H1 (cell line): Measurements from ENCODE around the gene ZBTB45. TPM values are rescaled to one million over a fixed set of nuclear protein-coding genes. Genes with fewer than 3 reads are reported as not detected.
"Not testable (repeated sequence)": the region's sequence is repeated elsewhere in the genome, so short reads cannot be mapped to it uniquely, and the experiment has no call there.

Source experiments
- CTCF ChIA-PET: fragments of 300-600 bp; sonication (Branson Sonifier 250); formaldehyde crosslinking; loops from one replicate; lab custom pipeline; 2021; ENCODE audit not compliant: partially characterized antibody; lab: Charles Lee
- POLR2A ChIA-PET: fragments of 300-600 bp; sonication (Branson Sonifier 250); formaldehyde crosslinking; loops from one replicate; lab custom pipeline; 2021; ENCODE audit warnings: inconsistent platforms; ENCODE audit not compliant: partially characterized antibody; lab: Charles Lee
- DNase-seq, 2 experiments: peaks; one replicate each; pipeline versions ENCODE4 v3.0.0 to v3.0.0-alpha.2; 2010 to 2022; ENCODE audit warnings: low spot score in 2 of 2, low read depth in 1 of 2, mixed read lengths in 1 of 2
- FAIRE-seq: peaks from 2 replicates; lab custom pipeline; 2011; peaks lifted over from hg19 to GRCh38; lab: Jason Lieb, UNC
- H2AFZ ChIP-seq: 2 replicates; pipeline ENCODE4 v1.8.1; 2012; ENCODE audit warnings: low read length, inconsistent platforms
- H2AK5ac ChIP-seq: 2 replicates; pipeline ENCODE4 v1.6.1; 2013; ENCODE audit warnings: low read depth, low read length
- H2BK120ac ChIP-seq: replicated peaks from 2 replicates; pipeline ENCODE3; 2013; ENCODE audit warnings: low read depth, low read length, inconsistent platforms
- H2BK12ac ChIP-seq: 2 replicates; pipeline ENCODE4 v1.6.1; 2013; ENCODE audit warnings: low read depth, low read length
- H2BK15ac ChIP-seq: 2 replicates; pipeline ENCODE4 v1.6.1; 2013; ENCODE audit warnings: low read length
- H2BK20ac ChIP-seq: 2 replicates; pipeline ENCODE4 v1.6.1; 2013; ENCODE audit warnings: low read length
- H2BK5ac ChIP-seq: 2 replicates; pipeline ENCODE4 v1.6.1; 2013; ENCODE audit warnings: low read depth, low read length
- H3K14ac ChIP-seq: 2 replicates; pipeline ENCODE4 v1.6.1; 2013; ENCODE audit warnings: inconsistent platforms; ENCODE audit not compliant: insufficient read length
- H3K18ac ChIP-seq: 2 replicates; pipeline ENCODE4 v1.6.1; 2013; ENCODE audit warnings: low read length; ENCODE audit errors: extremely low read depth
- H3K23ac ChIP-seq: 2 replicates; pipeline ENCODE4 v1.6.1; 2013; ENCODE audit warnings: inconsistent platforms; ENCODE audit not compliant: insufficient read length
- H3K23me2 ChIP-seq: 2 replicates; pipeline ENCODE4 v1.6.1; 2013; ENCODE audit warnings: low read depth, low read length
- H3K27ac ChIP-seq: 2 replicates; pipeline ENCODE4 v1.6.1; 2011; ENCODE audit warnings: low read depth, low read length, inconsistent platforms
- H3K27me3 ChIP-seq, 4 experiments: replicated peaks in 1 of 4; 1 replicate in 1 of 4; 2 replicates in 3 of 4; pipeline versions ENCODE4 v1.6.1 to v1.8.1; 2011 to 2013; ENCODE audit warnings: low read length in 3 of 4, mild to moderate bottlenecking in 3 of 4, inconsistent platforms in 2 of 4, mixed read lengths in 2 of 4, moderate library complexity in 1 of 4; ENCODE audit not compliant: control insufficient read depth in 3 of 4, insufficient read depth in 3 of 4; ENCODE audit errors: extremely low read depth in 1 of 4
- H3K36me3 ChIP-seq, 4 experiments: 2 replicates each; pipeline versions ENCODE4 v1.6.1 to v1.8.1; 2011 to 2013; ENCODE audit warnings: mild to moderate bottlenecking in 4 of 4, low read length in 3 of 4, moderate library complexity in 2 of 4, control low read depth in 1 of 4, inconsistent platforms in 1 of 4; ENCODE audit not compliant: insufficient read depth in 4 of 4, control insufficient read depth in 2 of 4
- H3K4ac ChIP-seq: replicated peaks from 2 replicates; pipeline ENCODE3; 2013; ENCODE audit warnings: low read length, low read depth, mixed read lengths, inconsistent platforms; ENCODE audit not compliant: insufficient read length
- H3K4me1 ChIP-seq, 4 experiments: replicated peaks in 1 of 4; 1 replicate in 1 of 4; 2 replicates in 3 of 4; pipeline versions ENCODE4 v1.6.1 to v1.8.1; 2011 to 2013; ENCODE audit warnings: low read length in 3 of 4, inconsistent platforms in 2 of 4, mixed read lengths in 1 of 4; ENCODE audit not compliant: insufficient read depth in 4 of 4, control insufficient read depth in 3 of 4
- H3K4me2 ChIP-seq, 2 experiments: 2 replicates each; pipeline versions ENCODE4 v1.6.1 to v1.8.1; 2011 to 2013; ENCODE audit warnings: low read depth in 2 of 2, low read length in 2 of 2, control low read depth in 1 of 2, inconsistent platforms in 1 of 2, mild to moderate bottlenecking in 1 of 2; ENCODE audit not compliant: insufficient read depth in 1 of 2
- H3K4me3 ChIP-seq, 4 experiments: fragments of 200-600, 300-600 bp in 1 of 4; sonication (generic), shearing (Covaris generic), sonication (Bioruptor Twin) in 1 of 4; 2 replicates each; pipeline versions ENCODE4 v1.5.1 to v1.8.1; 2011 to 2016; ENCODE audit warnings: low read length in 4 of 4, low read depth in 3 of 4, control low read depth in 2 of 4, inconsistent platforms in 2 of 4, mild to moderate bottlenecking in 2 of 4, mixed read lengths in 1 of 4, moderate library complexity in 1 of 4; ENCODE audit not compliant: insufficient read depth in 2 of 4; ENCODE audit errors: extremely low read depth in 1 of 4
- H3K56ac ChIP-seq: replicated peaks from 2 replicates; pipeline ENCODE3; 2013; ENCODE audit warnings: low read depth, mild to moderate bottlenecking, mixed read lengths, low read length, inconsistent platforms; ENCODE audit not compliant: insufficient read length
- H3K79me1 ChIP-seq: 2 replicates; pipeline ENCODE4 v1.6.1; 2013; ENCODE audit warnings: low read depth, low read length, control low read depth
- H3K79me2 ChIP-seq, 2 experiments: 2 replicates each; pipeline versions ENCODE4 v1.6.1 to v1.8.1; 2012 to 2013; ENCODE audit warnings: low read length in 2 of 2, mild to moderate bottlenecking in 2 of 2, inconsistent platforms in 1 of 2; ENCODE audit not compliant: insufficient read depth in 2 of 2, control insufficient read depth in 1 of 2
- H3K9ac ChIP-seq, 4 experiments: replicated peaks in 1 of 4; 1 replicate in 1 of 4; 2 replicates in 3 of 4; pipeline versions ENCODE4 v1.6.1 to v1.8.1; 2011 to 2013; ENCODE audit warnings: low read depth in 3 of 4, low read length in 3 of 4, control low read depth in 2 of 4, mild to moderate bottlenecking in 2 of 4, moderate library complexity in 2 of 4, inconsistent platforms in 1 of 4; ENCODE audit errors: extremely low read depth in 1 of 4
- H3K9me3 ChIP-seq, 2 experiments: 2 replicates each; pipeline versions ENCODE4 v1.6.1 to v1.8.1; 2012 to 2013; ENCODE audit warnings: mild to moderate bottlenecking in 2 of 2, moderate library complexity in 2 of 2, control low read depth in 1 of 2, inconsistent platforms in 1 of 2, low read depth in 1 of 2, low read length in 1 of 2, mixed read lengths in 1 of 2; ENCODE audit not compliant: insufficient read depth in 2 of 2
- H4K20me1 ChIP-seq, 2 experiments: replicated peaks in 1 of 2; 2 replicates each; pipeline versions ENCODE3 to v1.8.1; 2011 to 2013; ENCODE audit warnings: inconsistent platforms in 2 of 2, low read length in 2 of 2, mild to moderate bottlenecking in 1 of 2; ENCODE audit not compliant: insufficient read depth in 2 of 2, control insufficient read depth in 1 of 2
- H4K5ac ChIP-seq: 2 replicates; pipeline ENCODE4 v1.6.1; 2013; ENCODE audit warnings: low read length, low read depth, mixed read lengths, inconsistent platforms; ENCODE audit not compliant: insufficient read length
- H4K8ac ChIP-seq: 2 replicates; pipeline ENCODE4 v1.8.0; 2013; ENCODE audit warnings: mild to moderate bottlenecking, moderate library complexity, low read length, inconsistent platforms; ENCODE audit not compliant: insufficient read depth; ENCODE audit errors: extremely low read depth
- H4K91ac ChIP-seq: replicated peaks from 2 replicates; pipeline ENCODE3; 2013; ENCODE audit warnings: low read length, mixed read lengths, inconsistent platforms; ENCODE audit not compliant: insufficient read length
- CBX8 ChIP-seq: fragments of 300-800, 300-1000 bp; sonication (generic); IDR thresholded peaks from 2 replicates; pipeline ENCODE4 v1.7.1; 2016; ENCODE audit warnings: low read depth, low read length, borderline replicate concordance
- NRF1 ChIP-seq: IDR thresholded peaks from 2 replicates; pipeline ENCODE4 v1.6.1; 2011; ENCODE audit warnings: mild to moderate bottlenecking, low read depth, low read length, improper control_type of control experiment
- RFX5 ChIP-seq: IDR thresholded peaks from 2 replicates; pipeline ENCODE4 v1.6.1; 2011; ENCODE audit warnings: low read depth, low read length, improper control_type of control experiment, borderline replicate concordance
- SIRT6 ChIP-seq: IDR thresholded peaks from one replicate; pipeline ENCODE4 v1.7.1; 2012; ENCODE audit warnings: low read length, inconsistent platforms
- USF2 ChIP-seq: IDR thresholded peaks from 2 replicates; pipeline ENCODE4 v1.6.1; 2011; ENCODE audit warnings: low read length, improper control_type of control experiment
- WGBS, 2 experiments: shearing (Covaris generic) in 1 of 2; methylation state at CpG; one replicate each; pipeline versions ENCODE4 v1.1.6 to v1.1.7; 2013 to 2015; ENCODE audit warnings: low lambda C conversion rate in 2 of 2, mixed read lengths in 2 of 2, inconsistent platforms in 1 of 2, low coverage in 1 of 2, missing lambda C conversion rate in 1 of 2; ENCODE audit not compliant: insufficient replicate concordance in 2 of 2, insufficient coverage in 1 of 2, insufficient read length in 1 of 2; ENCODE audit errors: extremely low coverage in 1 of 2, missing lambda C conversion rate in 1 of 2; 5-methylcytosine and 5-hydroxymethylcytosine counted together
- polyA plus RNA-seq, 7 experiments: library from polyadenylated mRNA; depleted of rRNA in 3 of 7; stranded (reverse) in 5 of 7; unstranded in 2 of 7; fragments of >200 nt in 5 of 7; fragments of 200-250 nt in 2 of 7; gene quantifications; 1 replicate in 5 of 7; 2 replicates in 1 of 7; 4 replicates in 1 of 7; pipeline versions ENCODE4 v1.2.1 to v1.2.3, GENCODE V29; 2011 to 2013; ENCODE audit warnings: missing spikeins in 2 of 7, mixed read lengths in 2 of 7
- total RNA-seq: library from RNA; stranded (reverse); fragmentation: NEBNext Ultra II Directional; extraction: Animal tissue kit (Norgen Biotek cat#: 25700); gene quantifications from 2 replicates; pipeline ENCODE4 v1.2.1, GENCODE V29; 2021

ZBTB45 gene
- total and polyA plus RNA-seq, 2 of the 8 experiments (the other 6 are each of a cell fraction or from before 2014, with no cell fraction given) = 16.9 to 17.2 TPM

- TF ChIP-seq USF2 = no peak
- TF ChIP-seq SIRT6 = no peak
- no peak for TF ChIP-seq RFX5
- no peak for TF ChIP-seq NRF1
- TF ChIP-seq CBX8 = no peak
These were observed 47.9 kb downstream of the ZBTB45 start (continued) for GRCh38 chr19:58471736-58472135.

- H2AK5ac ChIP-seq, H2BK12ac ChIP-seq, H3K79me2 ChIP-seq, H3K9ac ChIP-seq, H3K4me2 ChIP-seq, H2BK20ac ChIP-seq, H3K9me3 ChIP-seq, DNase-seq, CTCF ChIA-PET, H3K4ac ChIP-seq, H2BK5ac ChIP-seq, H4K8ac ChIP-seq, H3K79me1 ChIP-seq, H2BK120ac ChIP-seq, H4K91ac ChIP-seq, H3K18ac ChIP-seq, H3K4me3 ChIP-seq, H2BK15ac ChIP-seq, FAIRE-seq, H3K14ac ChIP-seq, H4K5ac ChIP-seq, H2AFZ ChIP-seq, H3K56ac ChIP-seq, H3K27ac ChIP-seq, H3K23ac ChIP-seq, H3K27me3 ChIP-seq, H3K36me3 ChIP-seq, H3K4me1 ChIP-seq: not testable (repeated sequence)
- H4K20me1 ChIP-seq = peaks cover 6 to 12% of the 10 kb centered on the region in 2 experiments
- WGBS, 2 experiments = 94% methylated on average over 14 of the region's 53 CpGs; no CpG with 5 or more reads in 1 of the 2 experiments
- H3K23me2 ChIP-seq = peaks cover 15% of the 10 kb centered on the region
- POLR2A ChIA-PET = interaction anchor here (1.3 kb wide), 1 partner anchor 48 kb away, joined by 4 read pairs; no protein-coding TSS in a partner anchor
These were observed 48.6 kb downstream of the ZBTB45 start for GRCh38 chr19:58470837-58471543.
